Stimulated activated CD8-positive, alpha-beta memory T cell treated with anti-CD3 and anti-CD28 coated beads, Interleukin-12 subunit alpha, Interleukin-12 subunit beta, amount 100 ng/mL, for 24 hours (primary cell): Measurements from ENCODE around the gene TACR1.

ENCODE experiments used
- DNase-seq: peaks from one replicate; pipeline ENCODE4 v3.0.0-alpha.2; 2020; ENCODE audit errors: extremely low read depth

Gene TACR1

DNA sequence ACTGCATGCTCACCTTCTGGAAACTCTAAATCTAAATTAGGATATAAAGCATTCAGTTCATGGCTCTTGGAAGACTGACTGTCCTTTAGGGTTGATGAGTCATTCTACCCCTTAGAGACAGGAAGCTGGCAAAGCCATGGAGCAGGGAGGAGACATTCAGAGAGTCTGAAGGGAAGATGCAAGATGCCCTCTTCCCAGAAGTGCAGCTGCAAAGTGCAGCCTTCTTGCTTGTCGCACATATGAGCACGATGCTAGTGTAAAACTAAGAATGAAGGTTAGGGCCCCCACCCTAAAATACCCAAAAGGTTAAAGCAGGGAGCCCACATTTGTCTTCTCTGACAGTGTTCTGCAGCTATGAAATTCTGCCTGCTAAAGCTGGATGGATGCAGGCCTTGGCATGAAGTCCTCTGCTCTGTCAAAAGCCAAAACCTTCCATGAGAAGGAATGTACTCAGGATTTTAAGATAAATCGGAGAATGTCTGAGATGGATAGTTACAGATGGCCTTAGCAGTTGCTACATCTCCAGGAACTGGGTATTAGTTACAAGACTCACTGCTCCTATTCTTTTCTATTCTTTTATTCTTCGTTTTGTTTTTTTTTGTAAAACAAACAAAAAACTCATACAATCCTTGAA lies 151.2 kb downstream of the TACR1 start:
- DNase-seq: no peak

DNA sequence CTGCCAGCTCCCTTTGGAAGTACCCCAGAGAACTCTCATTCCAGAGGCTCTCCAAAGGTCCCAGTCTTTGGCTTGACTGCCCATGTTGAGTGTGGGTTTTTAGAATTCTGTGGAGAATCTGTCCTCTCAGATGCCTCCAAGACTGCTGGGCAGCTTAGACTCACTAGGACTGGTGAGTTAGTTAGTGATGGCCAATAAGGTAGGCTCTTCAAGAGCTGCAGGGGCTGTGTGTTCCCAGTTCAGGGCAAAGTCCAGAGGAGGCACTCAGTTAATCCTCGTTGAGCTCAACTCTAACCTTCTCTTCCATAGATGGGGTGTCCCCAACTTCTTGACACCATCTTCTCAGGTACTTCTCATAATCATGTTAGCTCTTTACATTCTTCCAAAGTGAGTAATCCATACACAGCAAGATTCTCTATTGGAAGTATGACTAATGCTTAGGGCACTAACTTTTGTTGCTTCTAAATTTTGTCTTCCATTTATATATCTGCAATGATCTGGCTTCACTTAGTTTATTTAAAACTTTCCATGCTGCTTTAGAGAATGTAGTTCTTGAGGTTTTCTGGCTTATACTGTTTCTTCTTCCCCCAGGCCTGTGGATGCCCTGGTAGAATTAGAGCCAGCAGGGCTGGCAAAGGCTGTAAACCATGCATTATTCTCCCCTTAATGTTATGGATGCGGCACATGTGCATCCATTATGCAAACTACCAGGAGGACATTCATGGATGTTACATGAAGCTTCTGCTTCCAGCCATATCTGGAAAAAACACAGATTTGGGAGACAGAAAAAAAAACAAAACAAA lies 151.9 kb downstream of the TACR1 start:
- no peak for DNase-seq

DNA sequence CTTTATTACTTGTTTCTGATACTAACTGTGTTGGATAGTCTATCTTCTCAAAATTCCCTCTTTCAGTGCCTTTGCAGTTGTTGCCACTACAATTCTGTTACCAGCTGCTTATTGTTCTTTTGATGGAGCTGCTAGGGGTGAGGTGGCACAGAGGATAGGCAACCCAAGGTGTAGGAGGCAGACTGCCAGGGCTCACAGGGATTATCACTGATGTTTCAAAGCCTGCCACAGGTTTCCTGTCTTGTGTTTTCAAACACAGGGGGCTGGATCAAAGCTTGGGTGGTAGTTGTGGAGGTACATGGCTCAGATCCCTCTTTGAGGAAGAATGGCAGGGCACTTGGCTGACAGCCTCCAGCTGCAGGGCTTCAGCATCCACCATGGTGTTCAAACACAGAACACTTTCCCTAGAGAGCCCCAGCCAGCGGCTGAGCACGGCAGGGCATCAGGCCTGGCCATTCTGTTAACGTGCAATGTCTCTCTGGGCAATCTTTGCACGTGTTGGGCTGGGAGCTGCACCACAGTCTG lies 153.7 kb downstream of the TACR1 start:
- DNase-seq: no peak

DNA sequence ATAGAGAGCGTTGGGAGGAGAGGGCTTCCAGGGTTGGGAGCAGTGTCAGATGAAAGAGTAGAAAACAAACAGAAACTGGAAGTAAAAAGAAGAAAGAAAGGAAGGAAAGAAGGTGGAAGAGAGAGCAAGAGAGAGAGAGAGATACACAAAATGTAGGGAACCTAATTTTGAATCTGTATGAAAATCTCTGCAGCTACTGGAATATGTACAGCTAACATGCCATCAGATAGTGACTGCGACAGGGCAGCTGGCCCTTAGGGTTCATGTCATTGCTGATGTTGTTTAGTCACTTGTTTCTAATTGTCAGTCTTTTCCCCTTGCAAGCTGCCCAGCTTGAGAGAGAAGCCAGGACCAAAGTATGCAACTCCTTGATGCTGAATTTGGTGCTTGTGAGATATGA lies 155.0 kb downstream of the TACR1 start:
- DNase-seq: no peak

DNA sequence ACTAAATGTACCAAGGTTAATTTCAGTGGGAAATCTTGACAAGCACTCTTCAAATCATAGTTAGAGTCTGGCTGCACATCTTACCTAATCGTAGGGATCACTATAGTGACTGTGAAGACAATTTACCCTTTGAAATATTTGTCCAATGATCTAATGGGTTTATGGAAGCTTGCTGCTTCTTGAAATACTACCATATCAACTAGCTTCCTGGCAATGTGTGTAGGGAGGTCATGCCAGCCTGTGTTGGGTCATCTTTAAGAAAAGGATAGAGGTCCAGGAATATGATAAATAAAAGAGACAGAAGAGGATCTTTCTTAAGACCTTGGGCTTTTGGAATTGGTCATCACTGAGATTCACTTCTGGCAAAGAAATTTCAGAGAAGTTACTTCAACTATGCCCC lies 156.5 kb downstream of the TACR1 start:
- no peak for DNase-seq

DNA sequence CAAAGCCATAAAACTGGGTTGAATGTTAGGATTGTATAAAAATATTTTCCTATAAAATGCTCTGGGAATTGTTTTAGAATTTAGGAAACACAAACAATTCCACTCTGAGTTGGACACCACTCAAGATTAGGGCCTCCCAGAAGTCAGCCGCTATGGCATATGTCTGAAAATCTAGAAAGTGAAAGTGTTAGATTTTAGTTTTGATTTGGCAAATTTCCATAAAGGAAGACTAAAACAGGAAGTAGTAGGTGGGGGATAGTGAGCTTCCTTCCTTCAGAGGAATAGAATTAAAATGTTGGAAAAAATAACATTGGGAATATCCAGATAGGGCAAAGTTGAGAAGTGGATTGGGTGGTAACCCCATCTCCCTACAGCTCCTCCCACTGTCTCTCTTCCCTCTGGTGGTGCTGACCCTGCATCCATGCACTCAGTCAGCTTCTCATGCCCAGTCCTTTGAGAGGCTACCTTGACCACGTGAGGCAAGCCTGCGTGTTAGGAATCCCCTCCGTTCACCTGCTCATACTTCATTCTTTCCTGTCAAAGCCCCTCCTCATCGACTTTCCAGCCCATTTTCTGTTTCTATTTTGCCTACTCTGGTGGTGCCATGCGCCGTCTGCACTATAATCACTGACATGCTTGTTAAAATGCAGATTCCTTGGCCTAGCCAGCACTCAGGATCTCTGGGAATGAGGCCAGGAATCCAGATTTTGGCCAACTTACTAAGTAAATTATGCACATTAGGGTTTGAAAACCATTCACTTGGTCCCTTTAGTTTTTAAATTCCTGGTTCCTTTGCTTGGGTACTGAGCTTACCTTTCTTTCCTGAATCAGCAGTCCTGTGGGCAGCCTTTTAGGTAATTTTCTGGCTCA lies 157.4 kb downstream of the TACR1 start:
- DNase-seq: no peak

DNA sequence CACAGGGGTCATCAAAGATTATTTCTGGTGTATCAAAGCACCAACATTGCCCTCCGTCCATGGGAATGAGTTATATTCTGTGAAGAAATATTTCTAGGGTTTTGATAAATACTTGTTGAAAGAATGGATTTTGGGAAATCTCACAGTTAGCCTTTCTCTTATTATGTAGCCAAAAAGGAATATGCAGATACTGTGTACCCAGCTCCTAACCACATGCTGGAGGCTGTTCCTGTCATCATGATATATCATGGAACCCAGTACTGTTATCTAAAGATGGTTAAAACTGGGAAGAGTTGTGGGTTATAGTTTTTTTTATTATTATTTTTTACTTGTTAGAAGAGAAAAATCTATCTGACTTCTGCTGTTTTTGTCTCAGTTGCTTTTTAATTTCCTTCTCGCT lies 158.1 kb downstream of the TACR1 start:
- DNase-seq: no peak

DNA sequence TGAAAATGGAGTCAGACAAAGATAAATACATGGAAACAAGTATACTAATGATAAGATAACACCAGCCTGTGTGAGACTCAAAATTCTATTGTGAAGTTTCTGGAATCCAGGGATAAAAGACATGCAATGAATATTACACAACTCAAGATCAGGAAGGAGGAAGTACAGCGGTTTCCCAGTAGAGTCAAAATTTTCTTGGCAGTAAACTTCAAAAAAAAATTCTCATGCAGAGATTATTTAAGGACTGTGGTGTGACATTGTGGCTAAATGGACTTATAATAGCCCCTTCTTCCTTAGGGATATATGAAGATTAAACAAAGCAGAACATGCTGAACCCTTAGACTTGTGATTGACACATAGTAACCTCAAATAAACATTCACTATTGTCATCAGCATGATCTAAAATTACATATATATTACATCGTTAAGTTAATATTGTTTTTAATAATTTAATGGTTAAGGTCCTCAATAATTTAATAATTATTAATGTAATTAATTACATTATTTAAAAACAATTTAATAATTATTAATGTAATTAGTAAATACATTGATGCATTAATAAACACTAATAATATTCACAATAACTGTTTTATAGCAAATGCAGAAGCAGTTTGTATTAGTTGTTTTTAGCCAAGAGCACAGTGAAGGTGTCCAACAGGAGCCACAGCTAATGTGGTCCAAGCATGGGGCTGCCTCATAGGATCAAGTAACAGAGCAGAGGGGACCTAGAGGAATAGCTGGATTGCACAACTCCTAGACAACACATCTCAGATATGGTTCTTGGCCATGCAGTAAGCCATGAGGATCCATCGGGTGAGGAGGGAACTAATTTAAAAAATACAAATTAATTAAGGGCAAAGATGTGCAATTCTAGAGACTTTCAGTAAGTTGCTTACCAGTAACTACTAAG lies 163.6 kb downstream of the TACR1 start:
- no peak for DNase-seq

DNA sequence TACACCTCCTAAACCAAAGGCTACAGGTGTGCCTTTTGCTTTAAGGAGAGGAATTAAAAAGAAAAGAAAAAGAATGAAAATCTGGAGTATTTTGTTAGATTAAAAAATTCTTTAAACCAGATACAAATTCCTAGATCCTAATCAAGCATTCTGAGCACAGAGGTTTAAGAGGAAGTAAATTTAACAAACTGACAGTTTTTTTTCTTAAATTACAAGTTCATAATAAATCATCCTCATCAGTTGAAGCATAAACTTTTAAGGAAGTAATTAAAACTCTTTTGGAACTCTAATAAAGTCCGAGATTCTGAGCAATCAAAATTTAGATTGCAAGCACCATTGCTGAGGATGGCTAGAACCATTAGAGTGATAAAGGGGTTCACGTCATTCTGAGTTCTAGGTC lies 165.8 kb downstream of the TACR1 start:
- no peak for DNase-seq

DNA sequence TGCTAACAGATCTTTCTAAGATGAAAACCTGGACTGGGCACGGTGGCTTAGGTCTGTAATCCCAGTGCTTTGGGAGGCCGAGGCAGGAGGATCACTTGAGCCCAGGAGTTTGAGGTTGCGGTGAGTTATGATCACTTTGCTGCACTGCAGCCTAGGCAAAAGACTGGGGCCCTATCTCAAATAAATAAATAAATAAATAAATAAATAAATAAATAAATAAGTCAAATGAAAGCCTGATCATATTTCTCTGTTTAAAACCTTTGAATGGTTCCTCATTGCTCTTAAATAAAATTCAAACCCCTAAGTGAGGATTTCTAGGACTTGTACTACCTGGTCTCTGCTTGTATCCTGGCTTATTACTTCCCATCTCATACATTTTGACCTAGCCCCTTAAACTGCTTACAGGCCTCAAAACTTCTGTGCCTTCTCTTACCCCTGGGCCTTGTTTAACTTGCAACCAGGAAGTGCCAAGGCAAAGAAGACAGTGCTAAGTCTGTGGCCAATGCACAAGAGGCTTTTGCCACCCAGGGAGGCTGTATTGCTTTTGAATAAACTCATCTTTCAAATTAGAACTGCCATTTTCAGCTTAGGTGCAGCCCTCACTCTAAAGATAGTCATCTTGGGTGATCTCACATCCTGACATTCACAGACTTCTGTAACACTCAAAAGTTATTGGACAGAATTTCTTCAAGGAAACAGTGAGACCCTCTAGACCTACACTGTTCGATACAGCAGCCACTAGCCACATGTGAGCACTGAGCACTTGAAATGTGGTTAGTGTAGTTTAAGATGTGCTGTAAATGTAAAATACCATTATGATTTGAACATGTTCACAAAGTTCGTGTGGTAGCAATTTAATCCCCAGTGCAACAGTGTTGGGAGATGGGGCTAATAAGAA lies 167.2 kb downstream of the TACR1 start:
- DNase-seq: no peak

DNA sequence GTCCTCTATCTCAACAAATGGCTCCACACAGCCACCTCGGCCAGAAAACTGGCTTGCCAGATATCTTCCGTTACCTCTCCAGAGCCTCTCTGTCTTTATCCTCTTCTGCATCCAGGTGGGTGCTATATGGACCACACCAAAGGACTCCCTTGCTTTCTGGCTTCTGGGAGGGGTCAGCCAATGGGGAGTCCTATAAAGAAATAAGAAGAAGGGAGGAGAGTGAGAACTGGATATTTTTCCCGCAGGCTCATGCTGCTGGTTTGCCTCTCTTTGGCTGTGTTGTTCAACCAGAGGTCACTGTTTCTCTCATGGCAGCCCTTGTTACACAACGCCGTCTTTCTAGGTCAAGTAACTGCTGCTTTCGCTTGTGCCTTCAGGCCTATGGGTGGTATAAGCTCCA lies 168.1 kb downstream of the TACR1 start:
- DNase-seq: no peak

DNA sequence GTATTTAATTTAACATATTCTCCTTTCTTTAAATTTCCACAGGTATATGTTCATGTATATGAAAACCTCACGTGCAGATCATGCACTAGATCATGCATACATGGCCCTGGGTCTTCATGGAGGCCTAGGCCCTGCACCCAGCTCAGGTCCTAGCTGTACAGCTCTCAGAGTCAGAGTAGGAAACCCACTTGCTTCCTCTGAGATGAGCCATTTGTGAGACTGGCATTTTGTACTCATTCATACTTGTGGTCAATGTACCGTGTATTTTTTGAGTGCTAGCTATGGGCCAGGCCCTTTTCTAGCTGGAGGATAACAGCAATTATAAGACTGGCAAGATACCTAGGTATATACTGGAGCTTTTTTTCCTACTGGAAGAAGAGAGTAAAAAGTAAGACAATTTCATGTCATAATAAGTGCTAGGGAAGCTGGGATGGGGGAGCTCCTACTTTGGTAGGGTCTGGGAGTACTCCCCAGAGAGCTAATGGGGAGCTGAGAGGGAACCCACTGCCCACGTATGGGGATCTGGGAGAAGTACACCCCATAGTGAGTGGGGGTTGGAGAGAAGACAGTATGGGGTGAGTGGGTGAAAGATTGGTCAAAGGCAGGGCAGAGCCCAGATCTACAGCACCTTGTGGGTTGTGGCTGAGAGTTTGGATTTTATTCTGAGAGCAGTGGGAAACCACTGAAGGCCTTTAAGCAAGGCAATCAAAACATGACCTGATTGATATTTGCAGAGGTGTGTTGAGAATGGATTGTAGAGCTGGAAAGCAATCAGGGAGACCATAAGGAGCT lies 168.9 kb downstream of the TACR1 start:
- no peak for DNase-seq

DNA sequence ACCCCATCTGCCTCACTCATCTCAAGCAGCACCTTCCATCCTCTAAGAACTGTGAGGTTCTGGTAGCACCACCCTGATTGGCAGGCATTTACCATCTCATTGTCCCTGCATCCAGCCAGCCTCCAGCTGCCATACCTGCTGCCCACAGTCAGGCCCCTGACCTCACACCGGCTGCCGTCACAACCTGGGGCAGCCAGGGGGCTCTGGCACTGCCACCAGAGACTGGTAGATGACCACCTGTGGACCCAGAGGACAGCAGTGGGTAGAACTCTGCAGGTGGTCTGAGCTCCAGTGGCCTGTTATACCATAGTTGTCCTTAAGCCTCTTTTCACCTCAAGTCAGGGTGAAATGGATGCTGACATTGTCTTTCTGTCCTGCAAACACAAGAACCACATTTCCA lies 171.4 kb downstream of the TACR1 start:
- DNase-seq: no peak

DNA sequence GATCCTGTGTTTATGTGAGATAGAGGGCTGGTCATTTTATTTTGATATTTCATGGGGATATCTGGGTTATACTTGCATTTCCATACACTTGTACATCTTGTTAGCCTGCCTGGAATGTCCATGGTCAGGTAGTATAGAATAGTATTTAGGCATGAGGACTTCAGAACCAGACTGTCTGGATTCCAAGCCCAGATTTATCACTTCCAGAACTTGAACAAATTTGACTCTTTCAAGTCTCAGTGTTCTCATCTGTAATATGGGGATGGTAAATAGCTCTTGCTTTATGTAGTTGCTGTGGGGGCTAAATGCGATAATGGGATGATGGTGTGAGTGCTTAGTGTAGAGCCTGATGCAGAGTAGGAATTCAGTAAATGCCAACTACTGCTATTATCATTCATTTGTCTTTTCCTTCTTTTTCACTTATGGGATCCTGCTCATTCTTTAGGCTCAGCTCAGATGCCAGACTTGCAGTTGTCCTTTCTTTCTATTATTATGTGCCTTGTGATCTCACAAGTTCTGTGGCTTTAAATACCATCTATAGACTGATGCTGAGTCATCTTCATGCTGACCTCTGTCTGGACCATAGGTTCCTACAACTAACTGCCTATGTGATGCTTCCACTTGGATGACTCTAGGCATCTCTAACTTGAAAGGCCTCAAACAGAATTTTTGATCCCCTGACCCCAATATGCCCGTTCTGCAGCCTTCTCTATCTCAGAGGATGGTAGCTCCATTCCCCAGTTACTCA lies 173.5 kb downstream of the TACR1 start:
- no peak for DNase-seq

DNA sequence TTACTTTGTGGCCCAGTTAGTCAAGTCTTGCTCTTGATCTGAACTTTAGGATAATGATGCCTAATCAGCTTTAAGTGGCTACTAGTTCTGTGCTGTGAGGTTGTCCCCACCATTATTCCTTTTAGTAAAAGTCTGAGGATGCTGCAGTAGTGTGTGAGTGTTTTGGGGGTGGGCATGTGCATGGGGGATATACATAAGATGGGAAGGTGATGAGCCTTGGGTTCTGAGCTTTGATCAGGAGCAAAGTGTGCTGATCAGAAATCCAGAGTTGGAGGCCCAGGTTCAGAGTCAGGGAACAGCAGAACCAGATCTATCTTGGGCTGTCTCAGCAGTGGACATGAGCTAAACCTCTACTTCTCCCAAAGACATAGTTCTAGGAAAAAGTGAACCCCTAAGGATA lies 174.1 kb downstream of the TACR1 start:
- DNase-seq: no peak

DNA sequence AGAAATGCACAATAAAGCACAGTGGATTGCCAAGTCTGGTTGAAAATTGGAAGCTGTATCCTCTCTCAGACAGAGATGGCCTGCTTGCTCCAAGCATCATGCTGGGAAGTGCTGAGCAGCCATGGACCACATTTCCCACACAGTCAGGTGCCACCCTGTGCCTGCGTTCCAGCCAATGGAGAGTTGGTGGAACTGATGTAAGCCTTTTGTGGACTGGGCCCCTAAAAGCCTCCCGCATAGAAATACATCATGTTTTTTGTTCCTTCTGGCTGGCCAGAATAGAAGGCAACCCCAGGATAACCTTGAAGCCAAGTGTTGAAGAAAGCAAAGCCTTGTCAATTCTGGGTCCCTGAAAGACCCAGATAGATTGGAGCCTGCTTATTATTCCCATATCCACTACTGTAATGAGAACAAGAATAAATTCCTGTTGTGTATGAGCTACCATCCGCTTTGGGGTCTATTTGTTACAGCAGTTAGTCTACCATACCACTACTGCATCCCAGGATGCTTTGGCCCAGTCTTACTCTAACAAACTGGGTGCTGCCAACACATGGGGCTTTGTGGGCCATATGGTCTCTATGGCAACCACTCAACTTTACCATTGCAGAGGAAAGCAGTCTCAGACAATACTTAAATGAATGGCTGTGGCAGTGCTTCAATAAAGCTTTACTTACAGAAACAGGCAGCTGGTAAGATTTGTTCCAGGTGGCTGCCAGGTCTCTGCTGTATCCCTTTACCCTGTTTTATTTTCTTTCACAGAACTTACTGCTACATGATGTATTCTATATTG lies 175.5 kb downstream of the TACR1 start:
- DNase-seq: no peak

DNA sequence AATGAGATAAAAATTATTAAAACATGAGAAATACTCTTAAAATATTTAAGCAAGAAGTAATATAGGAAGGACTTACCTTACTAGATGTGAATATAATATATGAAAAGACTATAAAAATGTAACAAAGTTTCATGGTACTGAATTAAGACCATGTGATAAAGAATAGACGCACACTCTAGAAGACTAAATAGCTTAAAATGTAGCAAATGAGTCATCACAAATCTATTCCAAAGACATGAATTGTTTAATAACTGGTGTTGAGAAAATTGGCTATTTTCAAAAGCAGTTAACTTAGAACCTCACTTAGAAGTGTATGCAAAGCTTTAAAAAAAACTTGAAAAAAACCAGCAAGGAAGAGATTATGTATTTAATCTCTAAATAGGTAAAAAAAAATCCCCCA lies 176.8 kb downstream of the TACR1 start:
- no peak for DNase-seq

DNA sequence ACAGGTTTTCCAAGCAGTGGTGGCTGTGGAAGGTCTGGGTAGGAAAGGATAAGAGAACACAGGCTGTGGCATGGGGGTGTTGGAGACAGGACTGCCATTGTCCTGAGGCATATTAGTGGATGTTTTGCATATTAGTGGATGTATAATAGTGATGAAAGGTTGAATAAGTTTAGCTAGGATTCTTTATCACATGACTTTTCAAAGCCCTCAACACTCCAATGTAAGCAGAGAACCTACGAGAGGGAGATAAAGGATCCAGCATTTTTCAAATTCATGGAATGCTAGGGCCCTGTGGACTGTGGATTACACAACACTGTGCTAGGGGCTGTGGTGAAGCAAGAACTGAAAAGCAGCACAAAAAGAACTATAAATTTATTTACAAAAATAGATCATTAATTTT lies 177.6 kb downstream of the TACR1 start:
- no peak for DNase-seq
